Immature natural killer cell (primary cell): Measurements from ENCODE around the gene PDGFB. TPM values are rescaled to one million over a fixed set of nuclear protein-coding genes. Genes with fewer than 3 reads are reported as not detected.
"Not testable (repeated sequence)": the region's sequence is repeated elsewhere in the genome, so short reads cannot be mapped to it uniquely, and the experiment has no call there.

Experiments
- DNase-seq, 3 donors: peaks; one replicate each; pipeline ENCODE4 v3.0.0; 2022; ENCODE audit warnings: mixed read lengths in 1 of 3
- H3K27ac Mint-ChIP-seq, 6 donors: one replicate each; pipeline ENCODE4 v1.8.0; 2020; ENCODE audit warnings: mixed read lengths in 6 of 6, mild to moderate bottlenecking in 5 of 6, inconsistent platforms in 4 of 6, moderate library complexity in 3 of 6
- H3K27me3 Mint-ChIP-seq, 3 donors: one replicate each; pipeline ENCODE4 v1.8.0; 2020 to 2021; ENCODE audit warnings: low read depth in 3 of 3, mild to moderate bottlenecking in 3 of 3, mixed read lengths in 3 of 3, moderate library complexity in 3 of 3, inconsistent platforms in 1 of 3
- H3K36me3 Mint-ChIP-seq, 3 donors: one replicate each; pipeline ENCODE4 v1.8.0; 2020; ENCODE audit warnings: mixed read lengths in 3 of 3, inconsistent platforms in 2 of 3, mild to moderate bottlenecking in 2 of 3
- H3K4me1 Mint-ChIP-seq, 2 donors: one replicate each; pipeline ENCODE4 v1.8.0; 2020; ENCODE audit warnings: inconsistent platforms in 2 of 2, mild to moderate bottlenecking in 2 of 2, mixed read lengths in 2 of 2, moderate library complexity in 1 of 2
- H3K4me3 Mint-ChIP-seq, 5 donors: one replicate each; pipeline ENCODE4 v1.8.0; 2020; ENCODE audit warnings: mild to moderate bottlenecking in 5 of 5, mixed read lengths in 5 of 5, inconsistent platforms in 3 of 5, moderate library complexity in 3 of 5
- H3K9me3 Mint-ChIP-seq, 6 donors: one replicate each; pipeline ENCODE4 v1.8.0; 2020; ENCODE audit warnings: mild to moderate bottlenecking in 6 of 6, mixed read lengths in 6 of 6, inconsistent platforms in 4 of 6, moderate library complexity in 3 of 6
- polyA plus RNA-seq, 3 donors: library from polyadenylated mRNA; unstranded; fragments of 300-500 nt; fragmentation: Illumina TruSeq; gene quantifications; one replicate each; pipeline ENCODE4 v1.2.3, GENCODE V29; 2021

PDGFB gene
- polyA plus RNA-seq, 3 donors from 2014 or later, result 0.58 to 0.61 TPM; not detected in 1

- Mint-ChIP-seq H3K36me3 (peaks cover 0 to 3% (median 0%) of the 10 kb centered on the region in 3 donors), H3K4me3 (no peak overlapping the region), H3K4me1 (peaks cover 9 to 10% of the 10 kb centered on the region in 2 donors), H3K27me3 (peaks cover 7 to 21% (median 10%) of the 10 kb centered on the region in 3 donors), H3K27ac (no peak overlapping the region), H3K9me3 (no peaks in the 10 kb centered on the region)
- no peak for DNase-seq
These were observed 15.7 kb downstream of the PDGFB start for GRCh38 chr22:39229075-39229474.

- H3K9me3 Mint-ChIP-seq, result no peaks in the 10 kb centered on the region
- no peak for DNase-seq
- H3K4me3 Mint-ChIP-seq, result no peak overlapping the region
- peaks cover 17 to 19% of the 10 kb centered on the region in 2 donors for H3K4me1 Mint-ChIP-seq
- H3K36me3 Mint-ChIP-seq, result peaks cover 0 to 3% (median 0%) of the 10 kb centered on the region in 3 donors
- H3K27ac Mint-ChIP-seq, result no peak overlapping the region
- H3K27me3 Mint-ChIP-seq, result peaks cover 8 to 21% (median 16%) of the 10 kb centered on the region in 3 donors
These were observed 17.1 kb downstream of the PDGFB start for GRCh38 chr22:39227542-39228272.

- H3K9me3 Mint-ChIP-seq, result peaks cover 0 to 1% (median 0%) of the 10 kb centered on the region in 6 donors
- no peak for DNase-seq
- H3K4me3 Mint-ChIP-seq, result no peak overlapping the region
- no peak overlapping the region for H3K27ac Mint-ChIP-seq
- H3K36me3 Mint-ChIP-seq, result no peaks in the 10 kb centered on the region
- peaks cover 19 to 20% of the 10 kb centered on the region in 2 donors for H3K4me1 Mint-ChIP-seq
- H3K27me3 Mint-ChIP-seq, result peaks cover 8 to 19% (median 18%) of the 10 kb centered on the region in 3 donors
These were observed 18.4 kb downstream of the PDGFB start for GRCh38 chr22:39226353-39226752.

DNA sequence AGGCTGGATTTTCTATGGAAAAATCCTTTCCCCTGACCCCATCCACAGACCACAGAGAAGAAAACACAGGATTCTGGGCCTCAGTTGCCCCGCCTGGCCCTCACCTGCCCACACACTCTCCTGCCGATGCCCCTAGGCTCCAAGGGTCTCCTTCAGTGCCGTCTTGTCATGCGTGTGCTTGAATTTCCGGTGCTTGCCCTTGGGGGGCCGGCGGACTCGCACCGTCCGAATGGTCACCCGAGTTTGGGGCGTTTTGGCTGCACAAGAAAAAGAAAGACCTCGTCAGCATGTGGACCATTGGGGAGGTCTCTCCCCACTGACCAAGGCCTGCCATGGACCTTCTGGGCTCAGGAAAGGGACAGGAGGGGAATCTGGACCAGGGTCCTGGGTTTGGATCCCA, 19.2 kb downstream of the PDGFB start:
- no peak for DNase-seq
- no peaks in the 10 kb centered on the region for H3K36me3 Mint-ChIP-seq
- H3K9me3 Mint-ChIP-seq, result peaks cover 0 to 1% (median 0%) of the 10 kb centered on the region in 6 donors
- no peak overlapping the region for H3K27ac Mint-ChIP-seq
- H3K27me3 Mint-ChIP-seq, result peaks cover 10 to 16% (median 13%) of the 10 kb centered on the region in 3 donors
- H3K4me1 Mint-ChIP-seq, result peaks cover 16% of the 10 kb centered on the region in 2 donors
- H3K4me3 Mint-ChIP-seq, result no peak overlapping the region

- H3K4me1 Mint-ChIP-seq, result peaks cover 11 to 13% of the 10 kb centered on the region in 2 donors
- no peaks in the 10 kb centered on the region for H3K36me3 Mint-ChIP-seq
- H3K27me3 Mint-ChIP-seq, result peaks cover 10 to 14% (median 13%) of the 10 kb centered on the region in 3 donors
- no peak overlapping the region for H3K4me3 Mint-ChIP-seq
- H3K9me3 Mint-ChIP-seq, result peaks cover 0 to 1% (median 0%) of the 10 kb centered on the region in 6 donors
- peak overlapping the region in 1 of 6 donors; percentile 75 for H3K27ac Mint-ChIP-seq
- DNase-seq, result no peak
These were observed 20.2 kb downstream of the PDGFB start for GRCh38 chr22:39224550-39224949.

- H3K4me1 Mint-ChIP-seq, result peaks cover 11 to 13% of the 10 kb centered on the region in 2 donors
- peaks cover 4 to 15% (median 9%) of the 10 kb centered on the region in 3 donors for H3K27me3 Mint-ChIP-seq
- H3K36me3 Mint-ChIP-seq, result no peaks in the 10 kb centered on the region
- peaks cover 0 to 5% (median 0%) of the 10 kb centered on the region in 6 donors for H3K9me3 Mint-ChIP-seq
- peak overlapping the region in 3 of 5 donors; percentile 2 to 67 (median 14) for H3K4me3 Mint-ChIP-seq
- H3K27ac Mint-ChIP-seq, result peak overlapping the region in 4 of 6 donors; percentile 9 to 81 (median 66)
- DNase-seq, result peak; percentile 61 to 65 (median 62)
These were observed 21.6 kb downstream of the PDGFB start for GRCh38 chr22:39223091-39223710.

- Mint-ChIP-seq H3K4me3 (no peak overlapping the region), H3K27ac (peak overlapping the region in 1 of 6 donors; percentile 21), H3K27me3 (peaks cover 6 to 20% (median 14%) of the 10 kb centered on the region in 3 donors), H3K36me3 (no peaks in the 10 kb centered on the region), H3K9me3 (peaks cover 0 to 5% (median 0%) of the 10 kb centered on the region in 6 donors), H3K4me1 (peaks cover 11 to 13% of the 10 kb centered on the region in 2 donors)
- DNase-seq, result no peak
These were observed 22.6 kb downstream of the PDGFB start for GRCh38 chr22:39221999-39222686.

DNA sequence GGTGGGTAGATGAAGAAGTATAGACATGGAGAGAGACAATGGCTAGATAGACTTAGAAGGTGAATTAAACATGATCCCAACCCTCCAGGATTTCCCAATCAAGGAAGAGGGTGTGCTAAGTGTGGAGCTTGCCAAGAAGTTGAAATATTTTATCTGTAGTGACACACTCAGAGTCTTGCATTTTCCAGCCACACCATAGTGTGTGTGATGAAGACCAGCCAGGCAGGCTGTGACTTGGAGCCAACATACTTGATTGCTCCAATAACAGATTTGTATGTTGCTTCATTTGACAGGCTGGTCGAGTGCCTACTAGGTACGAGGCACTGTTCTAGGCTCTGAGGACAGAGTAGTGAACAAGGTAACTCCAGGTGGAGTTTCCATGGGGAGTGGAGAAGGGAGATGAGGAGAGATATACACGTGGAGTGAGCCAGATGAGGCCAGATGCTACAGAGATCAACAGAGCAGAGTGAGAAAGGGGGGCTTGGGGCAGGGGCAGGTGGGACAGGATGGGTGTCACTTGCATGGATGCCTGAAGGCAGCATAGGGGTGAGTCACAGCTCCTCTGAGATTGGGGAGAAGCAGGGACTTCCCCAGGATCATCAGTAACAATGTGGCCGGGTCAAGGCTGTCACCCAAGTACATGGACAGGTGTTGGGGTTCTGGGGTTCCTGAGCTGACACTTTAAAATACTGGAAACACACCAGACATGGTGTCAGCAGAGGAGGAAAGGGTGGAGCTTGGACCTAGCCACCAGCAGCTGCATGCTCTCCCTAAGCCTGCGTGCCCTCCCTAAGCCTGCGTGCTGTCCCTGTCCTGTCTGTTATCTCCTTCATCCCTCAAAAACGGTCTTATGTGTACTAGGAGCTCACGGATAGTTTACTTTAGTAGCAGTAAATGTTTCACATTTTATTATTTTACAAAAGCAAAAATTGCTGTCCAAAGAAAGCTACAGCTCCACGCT, 23.6 kb downstream of the PDGFB start:
- peaks cover 0 to 5% (median 0%) of the 10 kb centered on the region in 6 donors for H3K9me3 Mint-ChIP-seq
- peaks cover 8 to 23% (median 16%) of the 10 kb centered on the region in 3 donors for H3K27me3 Mint-ChIP-seq
- H3K4me3 Mint-ChIP-seq, result no peak overlapping the region

DNA sequence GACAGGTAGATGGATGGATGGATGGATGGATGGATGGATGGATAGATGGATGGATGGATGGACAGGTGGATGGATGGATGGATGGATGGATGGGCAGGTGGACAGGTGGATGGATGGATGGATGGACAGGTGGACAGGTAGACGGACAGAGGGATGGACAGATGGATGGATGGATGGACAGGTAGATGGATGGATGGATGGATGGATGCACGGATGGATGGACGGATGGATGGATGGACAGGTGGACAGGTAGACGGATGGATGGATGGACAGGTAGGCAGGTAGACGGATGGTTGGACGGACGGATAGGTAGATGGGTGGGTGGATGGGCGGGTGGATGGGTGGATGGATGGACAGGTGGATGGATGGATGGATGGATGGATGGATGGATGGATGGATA, 24.3 kb downstream of the PDGFB start:
- H3K36me3 Mint-ChIP-seq, result no peaks in the 10 kb centered on the region

More for the DNA sequence above, 23.6 kb downstream of the PDGFB start:
- Mint-ChIP-seq H3K27ac (no peak overlapping the region), H3K36me3 (no peaks in the 10 kb centered on the region), H3K4me1 (peaks cover 11 to 13% of the 10 kb centered on the region in 2 donors)
- DNase-seq, result no peak

DNA sequence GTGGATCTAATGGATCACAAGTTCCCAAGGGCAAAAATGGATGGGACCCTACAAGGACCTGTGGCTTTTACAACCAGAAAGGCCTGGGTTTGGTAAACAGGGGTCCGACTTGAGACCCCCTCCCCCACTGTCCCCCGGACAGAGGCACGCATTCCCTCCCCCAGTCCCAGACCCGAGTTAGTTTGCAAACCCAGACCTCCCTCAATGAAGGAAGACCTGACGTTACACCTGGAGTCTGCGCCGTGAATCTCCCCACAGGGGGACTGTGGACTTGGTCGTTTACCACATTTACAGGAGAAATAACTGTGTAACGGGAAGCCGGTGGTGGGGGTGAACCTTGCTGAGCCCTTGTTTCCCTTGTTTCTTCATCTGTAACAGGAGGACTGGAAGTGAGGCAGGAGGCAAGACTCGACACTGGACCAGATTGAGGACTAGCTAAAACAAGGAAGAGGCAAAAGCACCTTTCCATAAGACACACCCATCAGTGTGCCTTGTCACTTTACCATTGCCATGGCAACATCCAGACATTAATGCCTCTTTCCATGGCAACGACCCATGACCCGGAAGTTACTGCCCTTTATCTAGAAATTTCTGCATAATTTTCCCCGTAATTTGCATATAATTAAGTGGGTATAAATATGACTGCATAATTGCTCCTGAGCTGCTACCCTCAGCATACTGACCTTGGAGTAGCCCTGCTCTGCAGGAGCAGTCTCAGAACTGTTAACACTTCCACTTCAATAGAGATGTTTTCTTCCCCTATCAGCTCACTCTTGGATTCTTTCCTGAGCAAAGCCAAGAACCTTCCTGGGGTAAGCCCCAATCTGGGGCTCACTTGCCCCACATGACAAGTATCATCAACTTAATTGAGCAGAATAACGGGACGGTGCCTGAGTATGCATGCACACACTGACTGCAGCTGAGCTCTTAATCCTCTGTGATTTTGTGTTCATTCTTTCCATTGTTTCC, 25.4 kb downstream of the PDGFB start:
- no peak for DNase-seq
- Mint-ChIP-seq H3K4me1 (peaks cover 18 to 19% of the 10 kb centered on the region in 2 donors), H3K27ac (no peak overlapping the region), H3K27me3 (peaks cover 11 to 31% (median 18%) of the 10 kb centered on the region in 3 donors), H3K9me3 (peaks cover 0 to 5% (median 0%) of the 10 kb centered on the region in 6 donors), H3K36me3 (no peaks in the 10 kb centered on the region), H3K4me3 (no peak overlapping the region)

More for the DNA sequence above, 24.3 kb downstream of the PDGFB start:
- H3K4me1 Mint-ChIP-seq, result peaks cover 15 to 18% of the 10 kb centered on the region in 2 donors
- peak overlapping the region in 1 of 6 donors; percentile 41 for H3K27ac Mint-ChIP-seq
- H3K27me3 Mint-ChIP-seq, result peaks cover 11 to 27% (median 16%) of the 10 kb centered on the region in 3 donors
- no peak overlapping the region for H3K4me3 Mint-ChIP-seq
- DNase-seq, result no peak
- peaks cover 0 to 5% (median 0%) of the 10 kb centered on the region in 6 donors for H3K9me3 Mint-ChIP-seq

DNA sequence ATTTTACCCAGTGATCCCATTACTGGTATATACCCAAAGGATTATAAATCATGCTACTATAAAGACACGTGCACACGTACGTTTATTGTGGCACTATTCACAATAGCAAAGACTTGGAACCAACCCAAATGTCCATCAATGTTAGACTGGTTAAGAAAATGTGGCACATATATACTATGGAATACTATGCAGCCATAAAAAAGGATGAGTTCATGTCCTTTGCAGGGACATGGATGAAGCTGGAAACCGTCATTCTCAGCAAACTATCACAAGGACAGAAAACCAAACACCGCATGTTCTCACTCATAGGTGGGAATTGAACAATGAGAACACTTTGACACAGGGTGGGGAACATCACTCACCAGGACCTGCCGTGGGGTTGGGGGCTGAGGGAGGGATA, 26.4 kb downstream of the PDGFB start:
- H3K36me3 Mint-ChIP-seq, H3K9me3 Mint-ChIP-seq, DNase-seq, H3K27ac Mint-ChIP-seq, H3K4me3 Mint-ChIP-seq: not testable (repeated sequence)
- peaks cover 15 to 17% of the 10 kb centered on the region in 2 donors for H3K4me1 Mint-ChIP-seq
- H3K27me3 Mint-ChIP-seq, result peaks cover 11 to 30% (median 22%) of the 10 kb centered on the region in 3 donors

- Mint-ChIP-seq H3K36me3 (no peaks in the 10 kb centered on the region), H3K27me3 (peaks cover 9 to 30% (median 20%) of the 10 kb centered on the region in 3 donors), H3K9me3 (peaks cover 0 to 3% (median 0%) of the 10 kb centered on the region in 6 donors), H3K4me3 (no peak overlapping the region), H3K4me1 (peaks cover 7% of the 10 kb centered on the region in 2 donors), H3K27ac (no peak overlapping the region)
- DNase-seq, result no peak
These were observed 28.7 kb downstream of the PDGFB start for GRCh38 chr22:39216143-39216490.
